Nephron (organoid): ENCODE measurements around the gene INCA1.

Source experiments
- H3K27ac Mint-ChIP-seq, 3 experiments: 2 replicates each; pipeline ENCODE4 v1.8.0; 2020; ENCODE audit warnings: mixed read lengths in 3 of 3, mild to moderate bottlenecking in 2 of 3, moderate library complexity in 1 of 3
- H3K27me3 Mint-ChIP-seq: 2 replicates; pipeline ENCODE4 v1.8.0; 2021; ENCODE audit warnings: low read depth, mild to moderate bottlenecking, moderate library complexity, mixed read lengths
- H3K36me3 Mint-ChIP-seq: 2 replicates; pipeline ENCODE4 v1.8.0; 2020; ENCODE audit warnings: low read depth, mixed read lengths
- H3K4me1 Mint-ChIP-seq: 2 replicates; pipeline ENCODE4 v1.8.0; 2020; ENCODE audit warnings: mixed read lengths
- H3K4me3 Mint-ChIP-seq, 3 experiments: 2 replicates each; pipeline ENCODE4 v1.8.0; 2020; ENCODE audit warnings: mild to moderate bottlenecking in 3 of 3, mixed read lengths in 3 of 3, moderate library complexity in 2 of 3
- H3K9me3 Mint-ChIP-seq: 2 replicates; pipeline ENCODE4 v1.8.0; 2020; ENCODE audit warnings: mixed read lengths
- CTCF ChIP-seq, 3 experiments: fragments of 200-600 bp; sonication (generic); IDR thresholded peaks; one replicate each; pipeline ENCODE4 v1.5.0; 2021; ENCODE audit warnings: antibody characterized with exemption in 3 of 3; ENCODE audit not compliant: unreplicated experiment in 3 of 3

Gene INCA1

GRCh38 chr17:4997302-4998026 lies at the start of gene INCA1, which contains the start of gene KIF1C:
Gene INCA1 (minus strand): TSS chr17:4997522. CDS start chr17:4994437, 3,085 bp downstream.
Gene KIF1C (plus strand): TSS chr17:4997950. CDS start chr17:5000247, 2,297 bp downstream.
- no peaks in the 10 kb centered on the region for H3K9me3 Mint-ChIP-seq
- peak in 1 of 3 experiments; percentile 18 for TF ChIP-seq CTCF (IDR thresholded peaks at IDR 0.05; ENCODE audit: unreplicated experiment in 3 of 3)
- peaks cover 17% of the 10 kb centered on the region for H3K36me3 Mint-ChIP-seq
- H3K27ac Mint-ChIP-seq, result peak within 1 kb of the TSS; percentile 91 to 97 (median 95)
- peaks cover 22% of the 10 kb centered on the region for H3K4me1 Mint-ChIP-seq
- no peaks in the 10 kb centered on the region for H3K27me3 Mint-ChIP-seq
- H3K4me3 Mint-ChIP-seq, result peak within 1 kb of the TSS; percentile 82 to 94 (median 87)

- Mint-ChIP-seq H3K36me3 (no peaks in the 10 kb centered on the region), H3K4me1 (peaks cover 16% of the 10 kb centered on the region), H3K27me3 (peaks cover 8% of the 10 kb centered on the region), H3K4me3 (no peak overlapping the region), H3K9me3 (peaks cover 2% of the 10 kb centered on the region), H3K27ac (no peak overlapping the region)
- TF ChIP-seq CTCF (IDR thresholded peaks at IDR 0.05; ENCODE audit: unreplicated experiment in 3 of 3), result no peak
These were observed 48.2 kb upstream of the INCA1 start for GRCh38 chr17:5045496-5045895.

- H3K9me3 Mint-ChIP-seq, result peaks cover 5% of the 10 kb centered on the region
- H3K27ac Mint-ChIP-seq, result no peak overlapping the region
- no peak for TF ChIP-seq CTCF (IDR thresholded peaks at IDR 0.05; ENCODE audit: unreplicated experiment in 3 of 3)
- peaks cover 10% of the 10 kb centered on the region for H3K4me1 Mint-ChIP-seq
- no peaks in the 10 kb centered on the region for H3K36me3 Mint-ChIP-seq
- no peak overlapping the region for H3K4me3 Mint-ChIP-seq
- peaks cover 8% of the 10 kb centered on the region for H3K27me3 Mint-ChIP-seq
These were observed 47.3 kb upstream of the INCA1 start for GRCh38 chr17:5044630-5045029.

GRCh38 chr17:5043524-5043923 lies 46.2 kb upstream of the INCA1 start:
- peaks cover 6% of the 10 kb centered on the region for H3K4me1 Mint-ChIP-seq
- peaks cover 8% of the 10 kb centered on the region for H3K27me3 Mint-ChIP-seq
- H3K27ac Mint-ChIP-seq, result no peak overlapping the region
- no peak for TF ChIP-seq CTCF (IDR thresholded peaks at IDR 0.05; ENCODE audit: unreplicated experiment in 3 of 3)
- no peaks in the 10 kb centered on the region for H3K36me3 Mint-ChIP-seq
- H3K4me3 Mint-ChIP-seq, result no peak overlapping the region
- peaks cover 5% of the 10 kb centered on the region for H3K9me3 Mint-ChIP-seq

- peaks cover 2% of the 10 kb centered on the region for H3K4me1 Mint-ChIP-seq
- H3K9me3 Mint-ChIP-seq, result peaks cover 5% of the 10 kb centered on the region
- peaks cover 10% of the 10 kb centered on the region for H3K27me3 Mint-ChIP-seq
- no peaks in the 10 kb centered on the region for H3K36me3 Mint-ChIP-seq
- TF ChIP-seq CTCF (IDR thresholded peaks at IDR 0.05; ENCODE audit: unreplicated experiment in 3 of 3), result no peak
- no peak overlapping the region for H3K4me3 Mint-ChIP-seq
- no peak overlapping the region for H3K27ac Mint-ChIP-seq
These were observed 45.1 kb upstream of the INCA1 start for GRCh38 chr17:5042157-5043022.
